Liver (tissue), 9 donors: ENCODE measurements around the gene DUSP1. TPM values are rescaled to one million over a fixed set of nuclear protein-coding genes. Genes with fewer than 3 reads are reported as not detected.

Experiments
- DNase-seq: peaks from one replicate; pipeline ENCODE4 v3.0.0-alpha.2; 2017; ENCODE audit warnings: low spot score
- H3K27ac ChIP-seq, 2 donors: one replicate each; pipeline ENCODE4 v1.7.0; 2013; ENCODE audit warnings: inconsistent platforms in 2 of 2, low read length in 2 of 2, control low read depth in 1 of 2, low read depth in 1 of 2, mild to moderate bottlenecking in 1 of 2
- H3K27me3 ChIP-seq, 4 donors: one replicate each; pipeline versions ENCODE4 v1.6.1 to v1.7.0; 2013; ENCODE audit warnings: low read length in 3 of 4, inconsistent platforms in 1 of 4, mild to moderate bottlenecking in 1 of 4, moderate library complexity in 1 of 4; ENCODE audit not compliant: control insufficient read depth in 4 of 4, insufficient read depth in 4 of 4
- H3K36me3 ChIP-seq, 4 donors: one replicate each; pipeline versions ENCODE4 v1.6.1 to v1.7.0; 2013; ENCODE audit warnings: low read length in 3 of 4, mild to moderate bottlenecking in 3 of 4, low read depth in 1 of 4, moderate library complexity in 1 of 4; ENCODE audit not compliant: control insufficient read depth in 4 of 4, insufficient read depth in 3 of 4
- H3K4me1 ChIP-seq, 4 donors: one replicate each; pipeline versions ENCODE4 v1.6.1 to v1.7.0; 2013; ENCODE audit warnings: low read length in 3 of 4, mild to moderate bottlenecking in 3 of 4, moderate library complexity in 1 of 4; ENCODE audit not compliant: control insufficient read depth in 4 of 4, insufficient read depth in 4 of 4
- H3K4me3 ChIP-seq, 3 donors: one replicate each; pipeline versions ENCODE4 v1.6.1 to v1.7.0; 2013; ENCODE audit warnings: low read length in 3 of 3, control low read depth in 1 of 3, low read depth in 1 of 3, mild to moderate bottlenecking in 1 of 3
- H3K9ac ChIP-seq, 2 donors: one replicate each; pipeline ENCODE4 v1.7.0; 2013; ENCODE audit warnings: low read length in 2 of 2, mild to moderate bottlenecking in 2 of 2, moderate library complexity in 2 of 2, control low read depth in 1 of 2, low read depth in 1 of 2
- H3K9me3 ChIP-seq, 4 donors: one replicate each; pipeline versions ENCODE4 v1.6.1 to v1.7.0; 2013; ENCODE audit warnings: low read length in 3 of 4; ENCODE audit not compliant: control insufficient read depth in 4 of 4
- EGR1 ChIP-seq, 2 donors: IDR thresholded peaks; 2 replicates each; pipeline ENCODE4 v1.6.1; 2016 to 2018; ENCODE audit warnings: antibody characterized with exemption in 2 of 2, low read depth in 2 of 2
- GABPA ChIP-seq, 2 donors: IDR thresholded peaks in 1 of 2; conservative IDR thresholded peaks in 1 of 2; 2 replicates each; pipeline ENCODE4 v1.6.1; 2016; ENCODE audit warnings: antibody characterized with exemption in 2 of 2, mild to moderate bottlenecking in 1 of 2, moderate library complexity in 1 of 2
- JUND ChIP-seq, 2 donors: IDR thresholded peaks; 2 replicates each; pipeline ENCODE4 v1.6.1; 2016; ENCODE audit warnings: antibody characterized with exemption in 2 of 2
- NR2F2 ChIP-seq: IDR thresholded peaks from 2 replicates; pipeline ENCODE4 v1.6.1; 2016; ENCODE audit warnings: antibody characterized with exemption
- RAD21 ChIP-seq, 2 donors: IDR thresholded peaks; 2 replicates each; pipeline ENCODE4 v1.6.1; 2016; ENCODE audit warnings: antibody characterized with exemption in 2 of 2, mild to moderate bottlenecking in 2 of 2
- RXRA ChIP-seq, 2 donors: IDR thresholded peaks; 2 replicates each; pipeline ENCODE4 v1.6.1; 2017 to 2018; ENCODE audit warnings: antibody characterized with exemption in 2 of 2, mild to moderate bottlenecking in 1 of 2
- SP1 ChIP-seq: IDR thresholded peaks from 2 replicates; pipeline ENCODE4 v1.6.1; 2018; ENCODE audit warnings: antibody characterized with exemption, mild to moderate bottlenecking
- TAF1 ChIP-seq: conservative IDR thresholded peaks from 2 replicates; pipeline ENCODE4 v1.6.1; 2016; ENCODE audit warnings: antibody characterized with exemption, mild to moderate bottlenecking
- YY1 ChIP-seq: IDR thresholded peaks from 2 replicates; pipeline ENCODE4 v1.6.1; 2016; ENCODE audit warnings: antibody characterized with exemption, mild to moderate bottlenecking
- WGBS: extraction: QIAGEN DNeasy Blood & Tissue Kit; methylation state at CpG from one replicate; pipeline ENCODE4 v1.1.7; 2013; 5-methylcytosine and 5-hydroxymethylcytosine counted together
- polyA plus RNA-seq, 2 donors: library from polyadenylated mRNA; stranded (reverse) in 1 of 2; unstranded in 1 of 2; fragments of 200-250 nt in 1 of 2; fragments of >200 nt in 1 of 2; fragmentation: Nextera tagmentation in 1 of 2; extraction: Ambion mirVana in 1 of 2; gene quantifications; one replicate each; pipeline versions ENCODE4 v1.2.1 to v1.2.3, GENCODE V29; 2013 to 2015
- total RNA-seq, 2 donors: library from RNA; depleted of rRNA; stranded (reverse); fragments of >200 nt; gene quantifications; one replicate each; pipeline ENCODE4 v1.2.3, GENCODE V29; 2014
- TF ChIP-seq, protein P1 (sequence below): IDR thresholded peaks from 2 replicates; pipeline ENCODE4 v1.6.1; 2016; ENCODE audit warnings: antibody characterized with exemption
- TF ChIP-seq, protein P2 (sequence below): IDR thresholded peaks from 2 replicates; pipeline ENCODE4 v1.6.1; 2016; ENCODE audit warnings: antibody characterized with exemption, mild to moderate bottlenecking
- TF ChIP-seq, protein P3 (sequence below): IDR thresholded peaks from 2 replicates; pipeline ENCODE4 v1.6.1; 2016; ENCODE audit warnings: antibody characterized with exemption
- donor health status: healthy.
- donor health status: healthy.
- donor health status: healthy.
- donor health status: healthy.
- donor health status: healthy.

The DUSP1 gene
- total and polyA plus RNA-seq, 4 donors = 53.2 to 237 (median 110) TPM

DNA sequence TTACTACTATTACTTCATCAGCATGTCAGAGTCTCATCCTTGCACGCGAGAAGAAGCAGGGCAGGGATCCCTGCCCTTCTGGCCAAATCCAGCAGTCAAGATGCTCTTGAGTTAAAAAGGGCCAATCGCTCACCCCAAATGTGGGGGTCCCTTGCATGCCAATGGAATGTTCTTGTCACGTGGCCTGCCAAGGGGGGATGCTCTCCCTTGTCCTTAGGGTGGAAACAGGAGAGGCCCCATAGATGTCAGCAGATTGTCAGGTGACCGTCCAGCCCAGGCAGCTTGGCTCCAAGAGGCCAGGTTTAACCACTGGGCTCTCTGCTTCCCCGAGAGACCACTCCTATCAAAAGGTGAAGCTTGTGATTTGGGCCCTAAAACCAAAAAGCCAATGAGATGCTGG, 25.3 kb upstream of the DUSP1 start:
- Histone ChIP-seq H3K4me1 (peaks cover 4 to 8% (median 6%) of the 10 kb centered on the region in 4 donors), H3K36me3 (no peaks in the 10 kb centered on the region), H3K9ac (no peak overlapping the region), H3K27ac (no peak overlapping the region), H3K9me3 (no peaks in the 10 kb centered on the region), H3K27me3 (no peaks in the 10 kb centered on the region), H3K4me3 (no peak overlapping the region)
- no peak for DNase-seq
- TF ChIP-seq NR2F2 = no peak
- TF ChIP-seq, protein P1, sequence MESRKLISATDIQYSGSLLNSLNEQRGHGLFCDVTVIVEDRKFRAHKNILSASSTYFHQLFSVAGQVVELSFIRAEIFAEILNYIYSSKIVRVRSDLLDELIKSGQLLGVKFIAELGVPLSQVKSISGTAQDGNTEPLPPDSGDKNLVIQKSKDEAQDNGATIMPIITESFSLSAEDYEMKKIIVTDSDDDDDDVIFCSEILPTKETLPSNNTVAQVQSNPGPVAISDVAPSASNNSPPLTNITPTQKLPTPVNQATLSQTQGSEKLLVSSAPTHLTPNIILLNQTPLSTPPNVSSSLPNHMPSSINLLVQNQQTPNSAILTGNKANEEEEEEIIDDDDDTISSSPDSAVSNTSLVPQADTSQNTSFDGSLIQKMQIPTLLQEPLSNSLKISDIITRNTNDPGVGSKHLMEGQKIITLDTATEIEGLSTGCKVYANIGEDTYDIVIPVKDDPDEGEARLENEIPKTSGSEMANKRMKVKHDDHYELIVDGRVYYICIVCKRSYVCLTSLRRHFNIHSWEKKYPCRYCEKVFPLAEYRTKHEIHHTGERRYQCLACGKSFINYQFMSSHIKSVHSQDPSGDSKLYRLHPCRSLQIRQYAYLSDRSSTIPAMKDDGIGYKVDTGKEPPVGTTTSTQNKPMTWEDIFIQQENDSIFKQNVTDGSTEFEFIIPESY = no peak
- TF ChIP-seq EGR1 (IDR thresholded peaks at IDR 0.05; ENCODE audit: low read depth in 2 of 2) = no peak
- TF ChIP-seq YY1 = no peak
- TF ChIP-seq SP1 = no peak
- TF ChIP-seq, protein P2, sequence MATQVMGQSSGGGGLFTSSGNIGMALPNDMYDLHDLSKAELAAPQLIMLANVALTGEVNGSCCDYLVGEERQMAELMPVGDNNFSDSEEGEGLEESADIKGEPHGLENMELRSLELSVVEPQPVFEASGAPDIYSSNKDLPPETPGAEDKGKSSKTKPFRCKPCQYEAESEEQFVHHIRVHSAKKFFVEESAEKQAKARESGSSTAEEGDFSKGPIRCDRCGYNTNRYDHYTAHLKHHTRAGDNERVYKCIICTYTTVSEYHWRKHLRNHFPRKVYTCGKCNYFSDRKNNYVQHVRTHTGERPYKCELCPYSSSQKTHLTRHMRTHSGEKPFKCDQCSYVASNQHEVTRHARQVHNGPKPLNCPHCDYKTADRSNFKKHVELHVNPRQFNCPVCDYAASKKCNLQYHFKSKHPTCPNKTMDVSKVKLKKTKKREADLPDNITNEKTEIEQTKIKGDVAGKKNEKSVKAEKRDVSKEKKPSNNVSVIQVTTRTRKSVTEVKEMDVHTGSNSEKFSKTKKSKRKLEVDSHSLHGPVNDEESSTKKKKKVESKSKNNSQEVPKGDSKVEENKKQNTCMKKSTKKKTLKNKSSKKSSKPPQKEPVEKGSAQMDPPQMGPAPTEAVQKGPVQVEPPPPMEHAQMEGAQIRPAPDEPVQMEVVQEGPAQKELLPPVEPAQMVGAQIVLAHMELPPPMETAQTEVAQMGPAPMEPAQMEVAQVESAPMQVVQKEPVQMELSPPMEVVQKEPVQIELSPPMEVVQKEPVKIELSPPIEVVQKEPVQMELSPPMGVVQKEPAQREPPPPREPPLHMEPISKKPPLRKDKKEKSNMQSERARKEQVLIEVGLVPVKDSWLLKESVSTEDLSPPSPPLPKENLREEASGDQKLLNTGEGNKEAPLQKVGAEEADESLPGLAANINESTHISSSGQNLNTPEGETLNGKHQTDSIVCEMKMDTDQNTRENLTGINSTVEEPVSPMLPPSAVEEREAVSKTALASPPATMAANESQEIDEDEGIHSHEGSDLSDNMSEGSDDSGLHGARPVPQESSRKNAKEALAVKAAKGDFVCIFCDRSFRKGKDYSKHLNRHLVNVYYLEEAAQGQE = no peak
- WGBS = 97% methylated on average over 6 of the region's 6 CpGs

DNA sequence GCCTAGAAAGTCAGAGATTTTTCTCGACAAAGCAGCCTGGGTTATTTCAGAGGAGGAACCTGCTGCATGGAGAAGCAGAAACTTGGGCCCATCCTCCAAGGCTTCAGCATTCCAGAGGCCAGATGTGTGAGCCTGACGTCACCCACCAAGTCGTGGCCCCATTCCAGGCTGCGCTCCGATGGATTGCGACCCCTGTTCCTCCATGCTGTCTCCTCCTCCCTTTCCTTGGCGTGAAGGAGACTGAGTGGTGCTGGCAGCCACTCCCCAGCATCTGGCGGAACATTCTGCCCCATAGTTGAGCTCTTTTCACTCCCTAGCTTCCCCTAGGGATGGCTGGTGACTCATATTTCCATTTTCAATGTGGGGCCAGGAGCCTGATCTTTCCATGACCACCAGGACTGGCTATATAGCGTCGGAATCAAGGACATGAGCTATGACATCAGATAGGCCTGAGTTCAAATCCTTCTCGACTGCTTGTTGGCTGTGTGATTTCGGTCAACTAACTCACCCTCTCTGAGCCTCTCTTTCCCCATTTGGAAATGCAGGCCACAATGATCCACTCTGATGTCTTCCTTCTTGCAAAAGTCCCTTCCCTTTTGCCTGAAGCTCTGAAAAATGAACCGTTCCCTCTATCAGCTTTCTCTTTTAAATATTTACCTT, 24.5 kb upstream of the DUSP1 start:
- DNase-seq = no peak
- no peak overlapping the region for H3K27ac ChIP-seq
- no peak overlapping the region for H3K4me3 ChIP-seq
- TF ChIP-seq, protein P3, sequence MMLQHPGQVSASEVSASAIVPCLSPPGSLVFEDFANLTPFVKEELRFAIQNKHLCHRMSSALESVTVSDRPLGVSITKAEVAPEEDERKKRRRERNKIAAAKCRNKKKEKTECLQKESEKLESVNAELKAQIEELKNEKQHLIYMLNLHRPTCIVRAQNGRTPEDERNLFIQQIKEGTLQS = peak; percentile 37
- TF ChIP-seq GABPA (IDR thresholded peaks at IDR 0.05 in 1 of 2, conservative IDR thresholded peaks at IDR 0.05 in 1 of 2) (no peak), JUND (IDR thresholded peaks at IDR 0.05) (peak; percentile 91 to 94), YY1 (peak; percentile 19), NR2F2 (peak; percentile 88), SP1 (peak; percentile 71), RAD21 (IDR thresholded peaks at IDR 0.05) (peak in 1 of 2 donors; percentile 39), RXRA (IDR thresholded peaks at IDR 0.05) (peak; percentile 20 to 53), TAF1 (no peak)
- peaks cover 4 to 8% (median 6%) of the 10 kb centered on the region in 4 donors for H3K4me1 ChIP-seq
- no peaks in the 10 kb centered on the region for H3K9me3 ChIP-seq
- 82% methylated on average over 13 of the region's 13 CpGs for WGBS
- no peaks in the 10 kb centered on the region for H3K27me3 ChIP-seq
- H3K36me3 ChIP-seq = no peaks in the 10 kb centered on the region
- no peak overlapping the region for H3K9ac ChIP-seq
